Astrocyte of the cerebellum (primary cell): ENCODE data around the gene IRF8.

Experiments used
- DNase-seq: peaks from one replicate; pipeline ENCODE4 v3.0.0-alpha.2; 2011; ENCODE audit warnings: low read depth
- H3K4me3 ChIP-seq: 2 replicates; pipeline ENCODE4 v1.5.1; 2011; ENCODE audit warnings: mild to moderate bottlenecking, low read depth, low read length, moderate library complexity
- in situ Hi-C: cut with HindIII; loops from 2 replicates; pipeline ENCODE4 v1.10.0; 2017; ENCODE audit warnings: low sequenced_read_pairs
- TF ChIP-seq, protein P1 (sequence below): IDR thresholded peaks from 2 replicates; pipeline ENCODE4 v1.5.1; 2012; ENCODE audit warnings: low read length, low read depth, moderate library complexity, mild to moderate bottlenecking; ENCODE audit errors: missing control alignments

IRF8 gene

GRCh38 chr16:85860413-85861094, 38.4 kb upstream of the IRF8 start:
- no peak for DNase-seq
- no peak overlapping the region for H3K4me3 ChIP-seq
- TF ChIP-seq, protein P1, sequence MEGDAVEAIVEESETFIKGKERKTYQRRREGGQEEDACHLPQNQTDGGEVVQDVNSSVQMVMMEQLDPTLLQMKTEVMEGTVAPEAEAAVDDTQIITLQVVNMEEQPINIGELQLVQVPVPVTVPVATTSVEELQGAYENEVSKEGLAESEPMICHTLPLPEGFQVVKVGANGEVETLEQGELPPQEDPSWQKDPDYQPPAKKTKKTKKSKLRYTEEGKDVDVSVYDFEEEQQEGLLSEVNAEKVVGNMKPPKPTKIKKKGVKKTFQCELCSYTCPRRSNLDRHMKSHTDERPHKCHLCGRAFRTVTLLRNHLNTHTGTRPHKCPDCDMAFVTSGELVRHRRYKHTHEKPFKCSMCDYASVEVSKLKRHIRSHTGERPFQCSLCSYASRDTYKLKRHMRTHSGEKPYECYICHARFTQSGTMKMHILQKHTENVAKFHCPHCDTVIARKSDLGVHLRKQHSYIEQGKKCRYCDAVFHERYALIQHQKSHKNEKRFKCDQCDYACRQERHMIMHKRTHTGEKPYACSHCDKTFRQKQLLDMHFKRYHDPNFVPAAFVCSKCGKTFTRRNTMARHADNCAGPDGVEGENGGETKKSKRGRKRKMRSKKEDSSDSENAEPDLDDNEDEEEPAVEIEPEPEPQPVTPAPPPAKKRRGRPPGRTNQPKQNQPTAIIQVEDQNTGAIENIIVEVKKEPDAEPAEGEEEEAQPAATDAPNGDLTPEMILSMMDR, result no peak
- in situ Hi-C loops, result no loop called here

GRCh38 chr16:85861095-85861825, 37.7 kb upstream of the IRF8 start:
- H3K4me3 ChIP-seq, result no peak overlapping the region
- in situ Hi-C loops, result no loop called here
- TF ChIP-seq, protein P1, result no peak
- no peak for DNase-seq

DNA sequence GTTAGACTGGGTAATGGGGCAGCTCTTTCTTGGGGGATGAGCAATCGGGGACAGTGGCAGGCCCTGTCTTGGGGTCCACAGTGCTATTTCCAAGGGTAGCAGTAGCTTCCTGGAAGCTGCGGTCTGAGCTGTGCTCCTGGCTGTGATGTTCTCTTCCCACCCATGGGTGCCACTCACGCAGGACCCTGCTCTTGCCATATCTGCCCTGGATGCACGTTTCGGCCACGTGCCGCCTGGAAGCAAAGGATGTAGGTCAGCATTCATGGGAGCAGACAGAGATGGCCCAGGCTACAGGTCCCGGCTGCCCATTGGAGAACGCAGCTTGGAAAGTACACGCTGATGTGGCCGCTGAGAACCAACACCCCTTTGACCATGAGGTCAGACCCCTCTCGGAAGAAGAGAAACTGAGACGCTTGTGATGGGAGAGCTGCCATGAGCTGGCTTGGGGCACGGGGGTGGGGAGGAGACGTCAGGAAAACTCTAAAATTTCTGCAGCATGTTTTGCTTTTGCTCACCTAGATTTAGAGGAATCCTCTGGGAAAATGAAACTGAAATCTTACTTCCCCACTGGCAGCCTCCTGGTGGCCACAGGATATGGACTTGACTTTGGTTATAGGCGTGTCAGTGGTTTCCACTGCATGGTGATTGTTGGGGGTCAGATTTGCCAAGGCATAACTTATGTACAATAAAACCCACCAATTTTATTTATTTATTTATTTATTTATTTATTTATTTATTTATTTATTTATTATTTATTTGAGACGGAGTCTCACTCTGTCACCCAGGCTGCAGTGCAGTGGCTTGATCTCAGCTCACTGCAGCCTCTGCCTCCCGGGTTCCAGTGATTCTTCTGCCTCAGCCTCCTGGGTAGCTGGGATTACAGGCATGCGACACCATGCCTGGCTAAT, 36.2 kb upstream of the IRF8 start:
- TF ChIP-seq, protein P1, result no peak
- H3K4me3 ChIP-seq, result no peak overlapping the region
- no peak for DNase-seq
- in situ Hi-C loops, result no loop called here

- DNase-seq, result no peak
- H3K4me3 ChIP-seq, result no peak overlapping the region
- TF ChIP-seq, protein P1, result no peak
- in situ Hi-C loops, result no loop called here
Measured at GRCh38 chr16:85863384-85863774, 35.6 kb upstream of the IRF8 start.

- TF ChIP-seq, protein P1, result no peak
- in situ Hi-C loops, result no loop called here
Measured at GRCh38 chr16:85864965-85865364, 34.0 kb upstream of the IRF8 start.

GRCh38 chr16:85867189-85867588, 31.8 kb upstream of the IRF8 start:
- no peak for DNase-seq
- H3K4me3 ChIP-seq, result no peak overlapping the region
- TF ChIP-seq, protein P1, result no peak
- in situ Hi-C loops, result no loop called here

More at GRCh38 chr16:85864965-85865364, 34.0 kb upstream of the IRF8 start:
- no peak overlapping the region for H3K4me3 ChIP-seq
- DNase-seq, result no peak
